ENCODE data around the gene CTIF. TPM values are rescaled to one million over a fixed set of nuclear protein-coding genes. Genes with fewer than 3 reads are reported as not detected.

The CTIF gene
- total RNA-seq, 4 donors from 2014 or later: 14.1 to 78.2 (median 18.4) TPM

- Histone ChIP-seq H3K9me3 (no peaks in the 10 kb centered on the region), H3K4me1 (peaks cover 0 to 5% (median 0%) of the 10 kb centered on the region in 4 donors), H3K36me3 (no peaks in the 10 kb centered on the region), H3K4me3 (no peak overlapping the region), H3K27me3 (no peaks in the 10 kb centered on the region), H3K27ac (no peak overlapping the region)
- intact Hi-C loops (cut with DNase I; ENCODE audit: low total_unique reads): no loop called here
- in situ Hi-C loops (cut with MboI; ENCODE audit: low pct_ligation_motif_present in 1 of 4, low pct_unique_long_range_greater_than_20kb in 1 of 4, low sequenced_read_pairs in 3 of 4): no loop called here
- TF ChIP-seq EP300 (IDR thresholded peaks at IDR 0.05; ENCODE audit: low read depth) (no peak), POLR2AphosphoS5 (IDR thresholded peaks at IDR 0.05) (peak in 1 of 3 donors; percentile 9), CTCF (IDR thresholded peaks at IDR 0.05) (no peak), POLR2A (IDR thresholded peaks at IDR 0.05) (no peak)
- WGBS, 2 donors (ENCODE audit: low coverage in 1 of 2): 60 to 91% methylated on average over 1 to 4 of the region's 4 CpGs
- DNase-seq: peak; percentile 52
Measured at GRCh38 chr18:48724442-48724841, 185.6 kb downstream of the CTIF start.

GRCh38 chr18:48724939-48725338, 186.1 kb downstream of the CTIF start:
- Histone ChIP-seq H3K4me1 (peaks cover 0 to 5% (median 0%) of the 10 kb centered on the region in 4 donors), H3K27ac (no peak overlapping the region), H3K36me3 (no peaks in the 10 kb centered on the region), H3K4me3 (no peak overlapping the region), H3K27me3 (no peaks in the 10 kb centered on the region), H3K9me3 (no peaks in the 10 kb centered on the region)
- TF ChIP-seq POLR2A (IDR thresholded peaks at IDR 0.05) (no peak), POLR2AphosphoS5 (IDR thresholded peaks at IDR 0.05) (no peak), CTCF (IDR thresholded peaks at IDR 0.05) (no peak), EP300 (IDR thresholded peaks at IDR 0.05; ENCODE audit: low read depth) (no peak)
- DNase-seq: no peak
- intact Hi-C loops (cut with DNase I; ENCODE audit: low total_unique reads): no loop called here
- WGBS, 2 donors (ENCODE audit: low coverage in 1 of 2): 85% methylated on average over 5 of the region's 5 CpGs; no CpG with 5 or more reads in 1 of the 2 donors
- in situ Hi-C loops (cut with MboI; ENCODE audit: low pct_ligation_motif_present in 1 of 4, low pct_unique_long_range_greater_than_20kb in 1 of 4, low sequenced_read_pairs in 3 of 4): no loop called here

- DNase-seq: no peak
- Histone ChIP-seq H3K9me3 (no peaks in the 10 kb centered on the region), H3K27me3 (no peaks in the 10 kb centered on the region), H3K4me3 (no peak overlapping the region), H3K27ac (no peak overlapping the region), H3K36me3 (no peaks in the 10 kb centered on the region), H3K4me1 (peaks cover 0 to 5% (median 0%) of the 10 kb centered on the region in 4 donors)
- WGBS, 2 donors (ENCODE audit: low coverage in 1 of 2): 94 to 100% methylated on average over 2 to 3 of the region's 3 CpGs
- intact Hi-C loops (cut with DNase I; ENCODE audit: low total_unique reads): no loop called here
- no peak for TF ChIP-seq CTCF (IDR thresholded peaks at IDR 0.05)
- in situ Hi-C loops (cut with MboI; ENCODE audit: low pct_ligation_motif_present in 1 of 4, low pct_unique_long_range_greater_than_20kb in 1 of 4, low sequenced_read_pairs in 3 of 4): no loop called here
Measured at GRCh38 chr18:48725562-48725961, 186.7 kb downstream of the CTIF start.

- in situ Hi-C loops (cut with MboI; ENCODE audit: low pct_ligation_motif_present in 1 of 4, low pct_unique_long_range_greater_than_20kb in 1 of 4, low sequenced_read_pairs in 3 of 4) (no loop called here), intact Hi-C loops (cut with DNase I; ENCODE audit: low total_unique reads) (no loop called here)
- DNase-seq: no peak
- Histone ChIP-seq H3K4me3 (no peak overlapping the region), H3K9me3 (no peaks in the 10 kb centered on the region), H3K36me3 (no peaks in the 10 kb centered on the region), H3K27ac (peak overlapping the region; percentile 54 to 63 (median 58)), H3K27me3 (no peaks in the 10 kb centered on the region), H3K4me1 (peaks cover 0 to 5% (median 0%) of the 10 kb centered on the region in 4 donors)
- TF ChIP-seq EP300 (IDR thresholded peaks at IDR 0.05; ENCODE audit: low read depth) (no peak), POLR2AphosphoS5 (IDR thresholded peaks at IDR 0.05) (peak; percentile 7 to 65 (median 58))
- WGBS, 2 donors (ENCODE audit: low coverage in 1 of 2): 63 to 69% methylated on average over 2 of the region's 2 CpGs
Measured at GRCh38 chr18:48727681-48728080, 188.8 kb downstream of the CTIF start.

- intact Hi-C loops (cut with DNase I; ENCODE audit: low total_unique reads): no loop called here
Measured at GRCh38 chr18:48728204-48728833, 189.5 kb downstream of the CTIF start.

More at GRCh38 chr18:48728204-48728833, 189.5 kb downstream of the CTIF start:
- H3K4me3 ChIP-seq: no peak overlapping the region
- H3K9me3 ChIP-seq: no peaks in the 10 kb centered on the region
- H3K27ac ChIP-seq: peak overlapping the region in 1 of 4 donors; percentile 63
- in situ Hi-C loops (cut with MboI; ENCODE audit: low pct_ligation_motif_present in 1 of 4, low pct_unique_long_range_greater_than_20kb in 1 of 4, low sequenced_read_pairs in 3 of 4): no loop called here
- 77 to 100% methylated on average over 1 to 6 of the region's 6 CpGs for WGBS, 2 donors (ENCODE audit: low coverage in 1 of 2)
- H3K27me3 ChIP-seq: no peaks in the 10 kb centered on the region
- TF ChIP-seq POLR2AphosphoS5 (IDR thresholded peaks at IDR 0.05): no peak
- TF ChIP-seq POLR2A (IDR thresholded peaks at IDR 0.05): no peak
- TF ChIP-seq EP300 (IDR thresholded peaks at IDR 0.05; ENCODE audit: low read depth): no peak
- TF ChIP-seq CTCF (IDR thresholded peaks at IDR 0.05): no peak
- H3K36me3 ChIP-seq: no peaks in the 10 kb centered on the region
- no peak for DNase-seq
- peaks cover 0 to 5% (median 0%) of the 10 kb centered on the region in 4 donors for H3K4me1 ChIP-seq

Measured in transverse colon (tissue), 4 donors.